ENCODE data around the gene SRP72.

Gene SRP72

DNA sequence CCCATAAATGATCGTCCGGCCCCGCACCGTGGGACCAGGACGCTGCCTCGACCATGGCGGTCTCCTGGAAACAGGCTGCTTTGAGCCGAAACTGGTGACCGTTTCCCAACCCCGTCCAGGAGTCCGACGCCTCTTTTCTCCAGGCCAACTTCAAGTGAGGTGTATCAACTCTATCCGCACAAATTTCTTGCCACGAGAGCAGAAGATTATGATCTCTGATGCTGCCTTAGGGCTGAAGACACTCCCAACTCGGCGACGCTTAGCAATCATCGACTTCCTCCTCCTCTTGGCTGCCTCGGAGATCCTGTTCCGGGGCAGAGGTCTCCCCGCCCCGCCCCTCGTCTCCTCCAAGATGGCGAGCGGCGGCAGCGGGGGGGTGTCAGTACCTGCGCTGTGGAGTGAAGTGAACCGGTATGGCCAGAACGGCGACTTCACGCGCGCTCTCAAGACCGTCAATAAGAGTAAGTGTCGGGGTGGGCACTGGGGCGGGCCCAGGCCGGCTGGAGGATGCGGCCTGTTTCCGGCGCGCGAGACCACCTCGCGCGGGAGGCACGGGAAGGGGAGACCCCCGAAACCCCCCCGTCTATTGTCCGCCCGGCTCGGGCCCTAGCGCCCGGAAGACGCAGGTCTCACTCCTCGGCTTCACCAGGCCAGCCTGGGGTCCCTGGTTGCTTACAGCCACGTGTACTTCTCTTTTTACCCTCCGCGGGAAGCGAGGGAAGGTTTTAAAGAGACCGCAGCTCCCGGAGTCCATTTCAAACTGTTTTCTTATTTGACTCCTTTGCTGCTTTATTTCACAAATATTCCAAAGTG lies at the start of gene SRP72:
Gene SRP72, plus strand, starts transcription at position 334 of the 813 bp plus-strand sequence. Its CDS starts 19 bp downstream, at position 353.
- H3K9ac ChIP-seq (ENCODE audit: low read length in 2 of 2) = peak within 1 kb of the TSS; percentile 96 to 97
- H3K36me3 ChIP-seq (ENCODE audit: control insufficient read depth in 2 of 2, insufficient read depth in 2 of 2, low read length in 2 of 2) = peaks cover 12 to 16% of the 10 kb centered on the region in 2 donors
- peaks cover 17% of the 10 kb centered on the region for H3K4me1 ChIP-seq (ENCODE audit: control insufficient read depth, insufficient read depth, low read length)
- no peaks in the 10 kb centered on the region for H3K27me3 ChIP-seq (ENCODE audit: control insufficient read depth in 1 of 2, insufficient read depth in 2 of 2, low read length in 2 of 2)
- H3K27ac ChIP-seq (ENCODE audit: low read length) = peak within 1 kb of the TSS; percentile 80
- no peaks in the 10 kb centered on the region for H3K9me3 ChIP-seq (ENCODE audit: control insufficient read depth in 2 of 2, low read length in 2 of 2)
- H3K4me3 ChIP-seq (ENCODE audit: low read length in 2 of 2) = peak within 1 kb of the TSS; percentile 98 to 100

- H3K36me3 ChIP-seq (ENCODE audit: control insufficient read depth in 2 of 2, insufficient read depth in 2 of 2, low read length in 2 of 2) = no peaks in the 10 kb centered on the region
- no peaks in the 10 kb centered on the region for H3K4me1 ChIP-seq (ENCODE audit: control insufficient read depth, insufficient read depth, low read length)
- H3K27ac ChIP-seq (ENCODE audit: low read length) = no peak overlapping the region
- no peak overlapping the region for H3K4me3 ChIP-seq (ENCODE audit: low read length in 2 of 2)
- H3K9ac ChIP-seq (ENCODE audit: low read length in 2 of 2) = no peak overlapping the region
- no peaks in the 10 kb centered on the region for H3K9me3 ChIP-seq (ENCODE audit: control insufficient read depth in 2 of 2, low read length in 2 of 2)
- no peaks in the 10 kb centered on the region for H3K27me3 ChIP-seq (ENCODE audit: control insufficient read depth in 1 of 2, insufficient read depth in 2 of 2, low read length in 2 of 2)
Observed at GRCh38 chr4:56424176-56424575, 43.2 kb upstream of the SRP72 start.

GRCh38 chr4:56424697-56425514 lies 42.5 kb upstream of the SRP72 start:
- no peaks in the 10 kb centered on the region for H3K27me3 ChIP-seq (ENCODE audit: control insufficient read depth in 1 of 2, insufficient read depth in 2 of 2, low read length in 2 of 2)
- peak overlapping the region in 1 of 2 donors; percentile 38 for H3K9ac ChIP-seq (ENCODE audit: low read length in 2 of 2)
- H3K36me3 ChIP-seq (ENCODE audit: control insufficient read depth in 2 of 2, insufficient read depth in 2 of 2, low read length in 2 of 2) = no peaks in the 10 kb centered on the region
- H3K4me1 ChIP-seq (ENCODE audit: control insufficient read depth, insufficient read depth, low read length) = no peaks in the 10 kb centered on the region
- H3K9me3 ChIP-seq (ENCODE audit: control insufficient read depth in 2 of 2, low read length in 2 of 2) = no peaks in the 10 kb centered on the region
- H3K27ac ChIP-seq (ENCODE audit: low read length) = no peak overlapping the region
- no peak overlapping the region for H3K4me3 ChIP-seq (ENCODE audit: low read length in 2 of 2)

DNA sequence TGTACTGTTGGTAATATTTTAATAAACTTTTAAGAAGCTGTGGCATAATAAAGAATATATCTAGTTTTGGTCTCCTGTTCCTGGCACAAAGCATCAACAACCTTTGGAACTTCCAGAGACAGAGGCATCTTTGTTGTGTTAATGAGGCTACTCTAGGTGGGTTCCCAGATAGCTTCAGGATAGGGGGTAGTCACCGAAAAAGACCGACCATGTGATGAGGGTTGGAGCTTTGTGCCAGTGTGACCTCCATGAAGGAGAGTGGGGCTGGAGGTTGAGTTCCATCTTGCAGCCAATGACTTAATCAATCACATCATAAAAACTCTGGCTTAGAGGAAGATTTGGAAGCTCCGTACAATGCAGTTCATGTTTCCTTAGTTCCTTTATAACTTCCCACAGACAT lies 41.9 kb upstream of the SRP72 start:
- Histone ChIP-seq H3K4me3 (ENCODE audit: low read length in 2 of 2) (no peak overlapping the region), H3K9me3 (ENCODE audit: control insufficient read depth in 2 of 2, low read length in 2 of 2) (no peaks in the 10 kb centered on the region), H3K36me3 (ENCODE audit: control insufficient read depth in 2 of 2, insufficient read depth in 2 of 2, low read length in 2 of 2) (no peaks in the 10 kb centered on the region), H3K9ac (ENCODE audit: low read length in 2 of 2) (no peak overlapping the region), H3K27me3 (ENCODE audit: control insufficient read depth in 1 of 2, insufficient read depth in 2 of 2, low read length in 2 of 2) (no peaks in the 10 kb centered on the region), H3K4me1 (ENCODE audit: control insufficient read depth, insufficient read depth, low read length) (no peaks in the 10 kb centered on the region), H3K27ac (ENCODE audit: low read length) (no peak overlapping the region)

GRCh38 chr4:56426273-56426672 lies 41.1 kb upstream of the SRP72 start:
- H3K9me3 ChIP-seq (ENCODE audit: control insufficient read depth in 2 of 2, low read length in 2 of 2) = no peaks in the 10 kb centered on the region
- H3K27ac ChIP-seq (ENCODE audit: low read length) = no peak overlapping the region
- H3K4me3 ChIP-seq (ENCODE audit: low read length in 2 of 2) = no peak overlapping the region
- H3K9ac ChIP-seq (ENCODE audit: low read length in 2 of 2) = no peak overlapping the region
- H3K4me1 ChIP-seq (ENCODE audit: control insufficient read depth, insufficient read depth, low read length) = no peaks in the 10 kb centered on the region
- H3K36me3 ChIP-seq (ENCODE audit: control insufficient read depth in 2 of 2, insufficient read depth in 2 of 2, low read length in 2 of 2) = no peaks in the 10 kb centered on the region
- no peaks in the 10 kb centered on the region for H3K27me3 ChIP-seq (ENCODE audit: control insufficient read depth in 1 of 2, insufficient read depth in 2 of 2, low read length in 2 of 2)

GRCh38 chr4:56427179-56427578 lies 40.2 kb upstream of the SRP72 start:
- Histone ChIP-seq H3K27ac (ENCODE audit: low read length) (no peak overlapping the region), H3K27me3 (ENCODE audit: control insufficient read depth in 1 of 2, insufficient read depth in 2 of 2, low read length in 2 of 2) (no peaks in the 10 kb centered on the region), H3K9ac (ENCODE audit: low read length in 2 of 2) (no peak overlapping the region), H3K4me1 (ENCODE audit: control insufficient read depth, insufficient read depth, low read length) (no peaks in the 10 kb centered on the region), H3K9me3 (ENCODE audit: control insufficient read depth in 2 of 2, low read length in 2 of 2) (no peaks in the 10 kb centered on the region), H3K36me3 (ENCODE audit: control insufficient read depth in 2 of 2, insufficient read depth in 2 of 2, low read length in 2 of 2) (no peaks in the 10 kb centered on the region), H3K4me3 (ENCODE audit: low read length in 2 of 2) (no peak overlapping the region)

- Histone ChIP-seq H3K4me3 (ENCODE audit: low read length in 2 of 2) (no peak overlapping the region), H3K4me1 (ENCODE audit: control insufficient read depth, insufficient read depth, low read length) (peaks cover 9% of the 10 kb centered on the region), H3K9me3 (ENCODE audit: control insufficient read depth in 2 of 2, low read length in 2 of 2) (no peaks in the 10 kb centered on the region)
Observed at GRCh38 chr4:56430203-56430602, 37.2 kb upstream of the SRP72 start.

DNA sequence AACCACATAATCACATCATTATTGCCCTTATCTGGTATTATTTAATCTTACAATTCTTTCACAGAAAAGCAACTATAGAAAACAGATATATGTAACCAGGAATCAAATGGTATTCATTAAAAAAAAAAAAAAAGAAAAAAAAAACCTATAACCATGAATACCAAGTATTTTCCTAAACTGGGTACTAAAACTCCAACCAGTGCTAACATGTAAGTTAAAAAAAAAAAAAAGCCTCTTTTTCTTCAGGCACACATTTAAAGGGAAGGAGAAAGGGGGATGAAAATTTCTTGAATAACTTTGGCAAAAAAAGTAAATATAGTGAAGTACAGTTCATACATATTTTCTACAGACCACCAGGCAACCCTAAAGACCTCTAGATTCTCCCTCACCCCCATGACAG lies 34.1 kb upstream of the SRP72 start:
- Histone ChIP-seq H3K4me3 (ENCODE audit: low read length in 2 of 2) (no peak overlapping the region), H3K27ac (ENCODE audit: low read length) (no peak overlapping the region), H3K27me3 (ENCODE audit: control insufficient read depth in 1 of 2, insufficient read depth in 2 of 2, low read length in 2 of 2) (no peaks in the 10 kb centered on the region), H3K9me3 (ENCODE audit: control insufficient read depth in 2 of 2, low read length in 2 of 2) (no peaks in the 10 kb centered on the region), H3K4me1 (ENCODE audit: control insufficient read depth, insufficient read depth, low read length) (peaks cover 19% of the 10 kb centered on the region), H3K36me3 (ENCODE audit: control insufficient read depth in 2 of 2, insufficient read depth in 2 of 2, low read length in 2 of 2) (no peaks in the 10 kb centered on the region), H3K9ac (ENCODE audit: low read length in 2 of 2) (no peak overlapping the region)

More at GRCh38 chr4:56430203-56430602, 37.2 kb upstream of the SRP72 start:
- Histone ChIP-seq H3K36me3 (ENCODE audit: control insufficient read depth in 2 of 2, insufficient read depth in 2 of 2, low read length in 2 of 2) (no peaks in the 10 kb centered on the region), H3K9ac (ENCODE audit: low read length in 2 of 2) (no peak overlapping the region), H3K27ac (ENCODE audit: low read length) (no peak overlapping the region), H3K27me3 (ENCODE audit: control insufficient read depth in 1 of 2, insufficient read depth in 2 of 2, low read length in 2 of 2) (no peaks in the 10 kb centered on the region)

DNA sequence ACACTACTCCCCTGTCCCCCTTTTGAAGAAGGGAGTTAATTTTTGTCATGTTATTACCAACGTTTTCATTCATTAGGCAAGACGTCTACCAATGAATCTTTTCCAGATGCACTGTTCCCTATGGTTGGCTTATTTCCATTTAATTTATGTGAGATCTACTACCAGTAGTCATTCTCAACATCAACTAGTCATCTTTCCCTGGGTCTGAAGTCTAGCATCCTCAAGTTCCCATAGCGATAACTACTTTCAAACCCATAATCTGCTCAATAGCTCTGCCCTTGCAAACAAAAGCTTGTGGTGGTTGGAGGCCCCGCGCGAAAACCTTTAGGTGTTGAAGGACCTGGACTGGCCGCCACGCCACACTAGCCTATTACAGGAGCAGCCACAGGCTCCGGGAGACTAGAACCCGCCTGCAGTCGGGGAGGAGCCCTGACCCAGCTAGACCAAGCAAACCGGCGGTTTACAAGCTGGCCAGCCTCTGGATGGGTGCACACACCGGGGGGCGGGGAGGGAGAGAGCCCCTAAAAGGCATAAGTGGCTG lies 32.7 kb upstream of the SRP72 start:
- Histone ChIP-seq H3K36me3 (ENCODE audit: control insufficient read depth in 2 of 2, insufficient read depth in 2 of 2, low read length in 2 of 2) (no peaks in the 10 kb centered on the region), H3K4me1 (ENCODE audit: control insufficient read depth, insufficient read depth, low read length) (peaks cover 19% of the 10 kb centered on the region), H3K4me3 (ENCODE audit: low read length in 2 of 2) (peak overlapping the region; percentile 85 to 86), H3K9ac (ENCODE audit: low read length in 2 of 2) (peak overlapping the region; percentile 60 to 71), H3K27me3 (ENCODE audit: control insufficient read depth in 1 of 2, insufficient read depth in 2 of 2, low read length in 2 of 2) (no peaks in the 10 kb centered on the region), H3K27ac (ENCODE audit: low read length) (peak overlapping the region; percentile 93), H3K9me3 (ENCODE audit: control insufficient read depth in 2 of 2, low read length in 2 of 2) (no peaks in the 10 kb centered on the region)

- H3K27ac ChIP-seq (ENCODE audit: low read length) = peak within 1 kb of the TSS; percentile 93
- H3K4me3 ChIP-seq (ENCODE audit: low read length in 2 of 2) = peak within 1 kb of the TSS; percentile 85 to 86
- peaks cover 19% of the 10 kb centered on the region for H3K4me1 ChIP-seq (ENCODE audit: control insufficient read depth, insufficient read depth, low read length)
- H3K36me3 ChIP-seq (ENCODE audit: control insufficient read depth in 2 of 2, insufficient read depth in 2 of 2, low read length in 2 of 2) = no peaks in the 10 kb centered on the region
- peak within 1 kb of the TSS; percentile 74 to 85 for H3K9ac ChIP-seq (ENCODE audit: low read length in 2 of 2)
- no peaks in the 10 kb centered on the region for H3K9me3 ChIP-seq (ENCODE audit: control insufficient read depth in 2 of 2, low read length in 2 of 2)
- no peaks in the 10 kb centered on the region for H3K27me3 ChIP-seq (ENCODE audit: control insufficient read depth in 1 of 2, insufficient read depth in 2 of 2, low read length in 2 of 2)
Observed at GRCh38 chr4:56435140-56435926, 32.1 kb upstream of the SRP72 start, which contains the start of gene PPAT. PPAT (minus strand) TSS chr4:56435615; CDS start chr4:56435477, 138 bp downstream.

Data from stomach smooth muscle (tissue), 2 donors.